IMR-90 (cell line): ENCODE data around the gene BAD. TPM values are rescaled to one million over a fixed set of nuclear protein-coding genes. Genes with fewer than 3 reads are reported as not detected.

ENCODE experiments used
- ATAC-seq: fragments of 200-7000 bp; cut with Tn5 transposase; 2 replicates; pipeline ENCODE4 v1.9.1; 2020; ENCODE audit warnings: low read depth, mild to moderate bottlenecking, moderate library complexity
- BruUV-seq: library from RNA; stranded (reverse); fragments of 400-500 nt; replicated peaks from 2 replicates; lab custom pipeline; 2021; lab: Mats Ljungman, UMichigan
- CTCF ChIA-PET: fragments of 300-600 bp; formaldehyde crosslinking; extraction: SDS; loops from one replicate; lab custom pipeline; 2021; ENCODE audit warnings: antibody characterized with exemption; lab: Yijun Ruan, JAX
- POLR2A ChIA-PET: fragments of 300-600 bp; sonication (Branson Sonifier 250); formaldehyde crosslinking; loops from one replicate; lab custom pipeline; 2022; ENCODE audit warnings: antibody characterized with exemption; ENCODE audit not compliant: unreplicated experiment; lab: Charles Lee
- DNase-seq: peaks from one replicate; pipeline ENCODE4 v3.0.0; 2013
- H2AFZ ChIP-seq: replicated peaks from 2 replicates; pipeline ENCODE3; 2013; ENCODE audit warnings: low read length, mild to moderate bottlenecking; ENCODE audit not compliant: poor library complexity
- H2AK5ac ChIP-seq: 2 replicates; pipeline ENCODE4 v1.6.1; 2013; ENCODE audit warnings: low read depth, low read length, inconsistent platforms
- H2AK9ac ChIP-seq: replicated peaks from 2 replicates; pipeline ENCODE3; 2013; ENCODE audit warnings: mild to moderate bottlenecking, low read depth, low read length, moderate library complexity; ENCODE audit not compliant: poor library complexity
- H2BK120ac ChIP-seq: 2 replicates; pipeline ENCODE4 v1.6.1; 2013; ENCODE audit warnings: low read depth, low read length, inconsistent platforms
- H2BK15ac ChIP-seq: 3 replicates; pipeline ENCODE4 v1.6.1; 2013; ENCODE audit warnings: low read depth, low read length, inconsistent platforms
- H2BK20ac ChIP-seq: 2 replicates; pipeline ENCODE4 v1.6.1; 2013; ENCODE audit warnings: low read depth, mild to moderate bottlenecking, inconsistent platforms, low read length, moderate library complexity
- H2BK5ac ChIP-seq: 2 replicates; pipeline ENCODE4 v1.6.1; 2013; ENCODE audit warnings: mild to moderate bottlenecking, low read depth, low read length, inconsistent platforms; ENCODE audit not compliant: poor library complexity, severe bottlenecking
- H3K14ac ChIP-seq: replicated peaks from 2 replicates; pipeline ENCODE4 v1.6.1; 2013; ENCODE audit warnings: low read depth, low read length, inconsistent platforms
- H3K18ac ChIP-seq: 2 replicates; pipeline ENCODE4 v1.6.1; 2013; ENCODE audit warnings: low read depth, low read length, control low read depth
- H3K23ac ChIP-seq: 2 replicates; pipeline ENCODE4 v1.6.1; 2013; ENCODE audit warnings: low read depth, low read length, inconsistent platforms
- H3K27ac ChIP-seq: 2 replicates; pipeline ENCODE4 v1.5.1; 2013; ENCODE audit warnings: mild to moderate bottlenecking, control low read depth, low read length; ENCODE audit not compliant: insufficient read depth
- H3K27me3 ChIP-seq: 2 replicates; pipeline ENCODE4 v1.6.1; 2013; ENCODE audit warnings: low read length; ENCODE audit not compliant: control insufficient read depth, insufficient read depth
- H3K36me3 ChIP-seq: 2 replicates; pipeline ENCODE4 v1.6.1; 2013; ENCODE audit warnings: low read length, mixed read lengths; ENCODE audit not compliant: control insufficient read depth, insufficient read depth
- H3K4ac ChIP-seq: 2 replicates; pipeline ENCODE4 v1.6.1; 2013; ENCODE audit warnings: low read depth, low read length, inconsistent platforms
- H3K4me1 ChIP-seq: 2 replicates; pipeline ENCODE4 v1.6.1; 2013; ENCODE audit warnings: low read length, mixed read lengths; ENCODE audit not compliant: control insufficient read depth, insufficient read depth
- H3K4me2 ChIP-seq: 2 replicates; pipeline ENCODE4 v1.6.1; 2013; ENCODE audit warnings: low read depth, mild to moderate bottlenecking, control low read depth, low read length, moderate library complexity
- H3K4me3 ChIP-seq: 2 replicates; pipeline ENCODE4 v1.5.1; 2013; ENCODE audit warnings: low read depth, mild to moderate bottlenecking, control low read depth, low read length, moderate library complexity; ENCODE audit not compliant: insufficient read depth
- H3K56ac ChIP-seq: 2 replicates; pipeline ENCODE4 v1.6.1; 2013; ENCODE audit warnings: low read length, inconsistent platforms; ENCODE audit not compliant: insufficient read depth; ENCODE audit errors: extremely low read depth
- H3K79me1 ChIP-seq, 2 experiments: 2 replicates each; pipeline ENCODE4 v1.6.1; 2013; ENCODE audit warnings: low read length in 2 of 2, inconsistent platforms in 1 of 2, low read depth in 1 of 2
- H3K9ac ChIP-seq: 2 replicates; pipeline ENCODE4 v1.6.1; 2013; ENCODE audit warnings: low read depth, low read length, control low read depth
- H3K9me1 ChIP-seq: 2 replicates; pipeline ENCODE4 v1.6.1; 2013; ENCODE audit warnings: low read length, inconsistent platforms; ENCODE audit not compliant: insufficient read depth
- H3K9me3 ChIP-seq: 2 replicates; pipeline ENCODE4 v1.6.1; 2013; ENCODE audit warnings: low read length; ENCODE audit not compliant: control insufficient read depth, insufficient read depth
- H4K20me1 ChIP-seq: 2 replicates; pipeline ENCODE4 v1.6.1; 2013; ENCODE audit warnings: low read length, inconsistent platforms; ENCODE audit not compliant: insufficient read depth
- H4K5ac ChIP-seq: 2 replicates; pipeline ENCODE4 v1.6.1; 2013; ENCODE audit warnings: mild to moderate bottlenecking, low read depth, low read length, control low read depth
- H4K8ac ChIP-seq, 2 experiments: 2 replicates each; pipeline ENCODE4 v1.6.1; 2013; ENCODE audit warnings: low read depth in 2 of 2, low read length in 2 of 2, control low read depth in 1 of 2, inconsistent platforms in 1 of 2
- H4K91ac ChIP-seq: 2 replicates; pipeline ENCODE4 v1.6.1; 2013; ENCODE audit warnings: low read depth, low read length, inconsistent platforms; ENCODE audit not compliant: insufficient read depth
- NFE2L2 ChIP-seq: fragments of 150-350 bp; IDR thresholded peaks from 2 replicates; pipeline ENCODE4 v1.6.1; 2016; ENCODE audit warnings: low read depth, mild to moderate bottlenecking, low read length
- POLR2A ChIP-seq: IDR thresholded peaks from 2 replicates; pipeline ENCODE4 v1.6.1; 2012; ENCODE audit warnings: mild to moderate bottlenecking, low read depth, low read length
- RAD21 ChIP-seq: IDR thresholded peaks from 2 replicates; pipeline ENCODE4 v1.6.1; 2012; ENCODE audit warnings: low read length, improper control_type of control experiment
- RCOR1 ChIP-seq: IDR thresholded peaks from 2 replicates; pipeline ENCODE4 v1.6.1; 2012; ENCODE audit warnings: mild to moderate bottlenecking, low read length, improper control_type of control experiment; ENCODE audit not compliant: insufficient replicate concordance
- WGBS, 2 experiments: methylation state at CpG; one replicate each; pipeline versions ENCODE4 v1.1.5 to v1.1.7; 2013; ENCODE audit warnings: missing lambda C conversion rate in 2 of 2; ENCODE audit not compliant: insufficient read length in 1 of 2; ENCODE audit errors: extremely low coverage in 2 of 2; 5-methylcytosine and 5-hydroxymethylcytosine counted together
- dilution Hi-C: fragments of 300-500 bp; cut with HindIII; formaldehyde crosslinking; loops from one replicate; pipeline ENCODE4 v1.14.3; 2018; ENCODE audit warnings: low sequenced_read_pairs; ENCODE audit not compliant: unreplicated experiment
- in situ Hi-C: fragments of 300-500 bp; cut with MboI; formaldehyde crosslinking; loops from 3 replicates; pipeline ENCODE4 v1.14.3; 2019; ENCODE audit warnings: low sequenced_read_pairs, inconsistent platforms, mixed read lengths
- intact Hi-C: fragments of 100-400 bp; cut with micrococcal nuclease; formaldehyde crosslinking; loops from 2 replicates; pipeline ENCODE4 v1.10.0; 2022
- polyA plus RNA-seq, 3 experiments: library from polyadenylated mRNA; depleted of rRNA; stranded (reverse); fragments of >200 nt; gene quantifications; 2 replicates each; pipeline ENCODE4 v1.2.3, GENCODE V29; 2012; ENCODE audit warnings: low replicate concordance in 1 of 3
- total RNA-seq: library from RNA; depleted of rRNA; stranded (reverse); fragments of >200 nt; gene quantifications from 2 replicates; pipeline ENCODE4 v1.2.3, GENCODE V29; 2012
- TF ChIP-seq, protein P1 (sequence below): conservative IDR thresholded peaks from 2 replicates; pipeline ENCODE4 v1.5.1; 2012; ENCODE audit warnings: mild to moderate bottlenecking, low read depth, low read length, improper control_type of control experiment

Gene BAD
- total and polyA plus RNA-seq, 2 of the 4 experiments (the other 2 are of a cell fraction), result 30.3 to 68.0 TPM

DNA sequence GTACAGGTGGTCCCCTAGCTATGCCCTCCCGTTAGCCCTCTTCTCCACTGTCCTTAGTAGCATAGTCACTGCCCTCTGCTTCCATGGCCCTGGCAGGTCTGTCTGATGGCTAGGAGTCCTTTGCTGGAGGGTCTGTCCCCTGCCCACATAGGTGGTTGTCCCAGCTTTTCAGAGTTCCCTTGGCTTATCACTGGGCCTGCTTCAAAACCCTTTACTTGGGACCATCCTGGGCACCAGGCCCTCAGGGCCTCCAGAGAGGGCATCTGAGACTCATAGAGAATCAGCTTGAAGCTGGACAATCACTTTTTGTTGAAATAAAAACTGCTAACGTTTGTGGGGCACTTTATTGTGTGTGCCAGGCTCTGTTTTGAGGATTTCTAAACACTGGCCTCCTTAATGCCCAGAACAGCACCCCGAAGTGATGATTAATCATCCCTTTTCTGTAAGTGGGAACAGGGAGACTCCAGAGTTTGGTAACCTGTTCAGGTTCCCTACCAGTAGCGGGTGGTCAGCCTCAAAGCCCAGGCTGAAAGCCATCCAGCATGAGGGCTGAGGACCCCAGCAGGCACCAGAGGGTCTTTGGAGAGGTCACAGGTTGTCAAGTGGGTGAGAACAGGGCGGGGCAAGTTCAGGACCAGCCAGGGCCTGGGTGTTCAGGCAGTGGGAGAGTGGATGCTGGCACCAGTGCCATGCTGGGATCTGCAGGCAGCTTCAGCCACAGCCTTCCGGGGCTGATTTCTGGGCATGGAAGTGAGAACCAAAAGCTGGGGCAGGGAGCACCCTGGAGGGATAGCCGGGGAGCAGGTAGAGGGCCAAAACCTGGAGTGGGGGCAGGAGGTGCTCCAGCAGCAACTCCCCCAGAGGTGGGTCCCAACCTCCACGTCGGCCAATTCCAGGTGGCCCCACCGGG is 6.1 kb upstream of the BAD start:
- Histone ChIP-seq H3K79me1 (peaks cover 3 to 14% of the 10 kb centered on the region in 2 experiments; a peak in 3 of 4 replicates), H3K18ac (no peak overlapping the region), H3K27me3 (peaks cover 53% of the 10 kb centered on the region), H3K9me1 (no peaks in the 10 kb centered on the region; the same call in 1 of the 2 replicates), H2BK120ac (no peak overlapping the region), H3K4ac (no peak overlapping the region), H2AFZ (no peak overlapping the region), H2BK20ac (no peak overlapping the region), H4K5ac (no peak overlapping the region), H2BK5ac (no peak overlapping the region), H3K4me2 (no peak overlapping the region), H2AK9ac (peak overlapping the region; percentile 37), H3K36me3 (no peaks in the 10 kb centered on the region), H3K23ac (no peak overlapping the region), H3K4me1 (peaks cover 9% of the 10 kb centered on the region), H3K9me3 (no peaks in the 10 kb centered on the region), H4K8ac (no peak overlapping the region), H2BK15ac (no peak overlapping the region), H3K56ac (no peak overlapping the region), H3K14ac (no peak overlapping the region), H4K91ac (no peak overlapping the region), H3K27ac (no peak overlapping the region), H2AK5ac (no peak overlapping the region), H3K4me3 (no peak overlapping the region), H4K20me1 (peaks cover 5% of the 10 kb centered on the region; the same call in 1 of the 2 replicates), H3K9ac (no peak overlapping the region)
- no CpG with 5 or more reads among the region's 10 CpGs for WGBS, 2 experiments
- DNase-seq (no peak), ATAC-seq (no peak)
- no peak for TF ChIP-seq RCOR1
- no peak for TF ChIP-seq POLR2A
- TF ChIP-seq RAD21, result no peak
- TF ChIP-seq, protein P1, sequence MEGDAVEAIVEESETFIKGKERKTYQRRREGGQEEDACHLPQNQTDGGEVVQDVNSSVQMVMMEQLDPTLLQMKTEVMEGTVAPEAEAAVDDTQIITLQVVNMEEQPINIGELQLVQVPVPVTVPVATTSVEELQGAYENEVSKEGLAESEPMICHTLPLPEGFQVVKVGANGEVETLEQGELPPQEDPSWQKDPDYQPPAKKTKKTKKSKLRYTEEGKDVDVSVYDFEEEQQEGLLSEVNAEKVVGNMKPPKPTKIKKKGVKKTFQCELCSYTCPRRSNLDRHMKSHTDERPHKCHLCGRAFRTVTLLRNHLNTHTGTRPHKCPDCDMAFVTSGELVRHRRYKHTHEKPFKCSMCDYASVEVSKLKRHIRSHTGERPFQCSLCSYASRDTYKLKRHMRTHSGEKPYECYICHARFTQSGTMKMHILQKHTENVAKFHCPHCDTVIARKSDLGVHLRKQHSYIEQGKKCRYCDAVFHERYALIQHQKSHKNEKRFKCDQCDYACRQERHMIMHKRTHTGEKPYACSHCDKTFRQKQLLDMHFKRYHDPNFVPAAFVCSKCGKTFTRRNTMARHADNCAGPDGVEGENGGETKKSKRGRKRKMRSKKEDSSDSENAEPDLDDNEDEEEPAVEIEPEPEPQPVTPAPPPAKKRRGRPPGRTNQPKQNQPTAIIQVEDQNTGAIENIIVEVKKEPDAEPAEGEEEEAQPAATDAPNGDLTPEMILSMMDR, result no peak
- no peak for TF ChIP-seq NFE2L2
- POLR2A ChIA-PET, result no interaction called here
- in situ Hi-C loops, result no loop called here
- dilution Hi-C loops, result no loop called here
- intact Hi-C loops, result no loop called here
- BruUV-seq, result no TSS peak
- CTCF ChIA-PET, result no interaction called here
